GM12873 (cell line): ENCODE measurements around the gene ERCC4.

Source experiments
- CTCF ChIP-seq: IDR thresholded peaks from 2 replicates; pipeline ENCODE4 v1.5.1; 2012; ENCODE audit warnings: low read depth, mild to moderate bottlenecking, moderate library complexity, low read length, control low read depth; ENCODE audit not compliant: insufficient read depth; ENCODE audit errors: missing control alignments

Gene ERCC4

GRCh38 chr16:13919683-13920509 lies at the start of gene ERCC4:
TSS of gene ERCC4 (plus strand) at chr16:13920154. CDS start at chr16:13920166, 12 bp downstream.
- TF ChIP-seq CTCF, result peak; percentile 98

- peak; percentile 39 for TF ChIP-seq CTCF
These were observed 46.0 kb upstream of the ERCC4 start for GRCh38 chr16:13873835-13874438.

- no peak for TF ChIP-seq CTCF
These were observed 44.2 kb upstream of the ERCC4 start for GRCh38 chr16:13875614-13876284.

GRCh38 chr16:13883276-13883675 lies 36.7 kb upstream of the ERCC4 start:
- no peak for TF ChIP-seq CTCF

GRCh38 chr16:13883881-13884280 lies 36.1 kb upstream of the ERCC4 start:
- no peak for TF ChIP-seq CTCF

- TF ChIP-seq CTCF, result no peak
These were observed 34.3 kb upstream of the ERCC4 start for GRCh38 chr16:13885700-13886099.

- no peak for TF ChIP-seq CTCF
These were observed 33.3 kb upstream of the ERCC4 start for GRCh38 chr16:13886608-13887007.
